HCT116 (cell line): ENCODE data around the gene FGF1. TPM values are rescaled to one million over a fixed set of nuclear protein-coding genes. Genes with fewer than 3 reads are reported as not detected.

ENCODE experiments used
- ATAC-seq: fragments of 200-7000 bp; cut with Tn5 transposase; 2 replicates; pipeline ENCODE4 v1.9.1; 2020; ENCODE audit warnings: mild to moderate bottlenecking, moderate library complexity
- BruUV-seq: library from RNA; stranded (reverse); fragments of 400-500 nt; replicated peaks from 2 replicates; lab custom pipeline; 2021; lab: Mats Ljungman, UMichigan
- CTCF ChIA-PET: fragments of 300-600 bp; sonication (Branson Sonifier 250); formaldehyde crosslinking; loops from one replicate; lab custom pipeline; 2021; ENCODE audit warnings: antibody characterized with exemption; lab: Charles Lee
- POLR2A ChIA-PET: fragments of 300-600, 350-600 bp; sonication (Branson Sonifier 250); formaldehyde crosslinking; loops from one replicate; lab custom pipeline; 2021; ENCODE audit warnings: antibody characterized with exemption; lab: Charles Lee
- RAD21 ChIA-PET, 2 experiments: fragments of 300-600 bp; sonication (Branson Sonifier 250); formaldehyde crosslinking; loops; one replicate each; lab custom pipeline; 2023; ENCODE audit warnings: low total read pairs in 2 of 2; ENCODE audit not compliant: uncharacterized antibody in 2 of 2, unreplicated experiment in 2 of 2, low non-redundant PET in 1 of 2; lab: Charles Lee
- DNase-seq: peaks from one replicate; pipeline ENCODE4 v3.0.0-alpha.2; 2010; ENCODE audit warnings: low read depth, low spot score
- H2AFZ ChIP-seq: fragments of 200-600 bp; shearing (Covaris generic), sonication (generic); 2 replicates; pipeline ENCODE4 v1.6.1; 2017; ENCODE audit warnings: low read depth, mixed run types, mixed read lengths, antibody characterized with exemption, low read length; ENCODE audit not compliant: poor library complexity, severe bottlenecking
- H3K27ac ChIP-seq: 2 replicates; pipeline ENCODE4 v1.5.1; 2012; ENCODE audit warnings: low read depth, low read length
- H3K27me3 ChIP-seq: fragments of 200-600 bp; sonication (generic); 2 replicates; pipeline ENCODE4 v1.6.1; 2016; ENCODE audit warnings: mixed run types, low read length, mixed read lengths; ENCODE audit not compliant: insufficient read depth
- H3K36me3 ChIP-seq, 2 experiments: fragments of 200-500 bp in 1 of 2; fragments of 200-600 bp in 1 of 2; sonication (Bioruptor generic) in 1 of 2; sonication (generic) in 1 of 2; 2 replicates each; pipeline versions ENCODE4 v1.5.1 to v1.6.1; 2014 to 2016; ENCODE audit warnings: low read length in 2 of 2, inconsistent platforms in 1 of 2, mixed read lengths in 1 of 2, mixed run types in 1 of 2; ENCODE audit not compliant: insufficient read depth in 2 of 2, control insufficient read depth in 1 of 2
- H3K4me1 ChIP-seq, 2 experiments: fragments of 200-600 bp in 1 of 2; sonication (generic) in 1 of 2; 2 replicates each; pipeline versions ENCODE4 v1.5.1 to v1.6.1; 2012 to 2017; ENCODE audit warnings: low read length in 2 of 2, inconsistent platforms in 1 of 2, mild to moderate bottlenecking in 1 of 2, mixed read lengths in 1 of 2, mixed run types in 1 of 2, moderate library complexity in 1 of 2; ENCODE audit not compliant: insufficient read depth in 2 of 2, control insufficient read depth in 1 of 2
- H3K4me2 ChIP-seq: fragments of 200-600 bp; sonication (generic); 2 replicates; pipeline ENCODE4 v1.6.1; 2017; ENCODE audit warnings: mixed run types, low read length, mixed read lengths
- H3K4me3 ChIP-seq, 2 experiments: fragments of 200-600 bp in 1 of 2; sonication (generic) in 1 of 2; replicated peaks in 1 of 2; 2 replicates each; pipeline ENCODE4 v1.5.1; 2011 to 2016; ENCODE audit warnings: low read length in 2 of 2, control low read depth in 1 of 2, low read depth in 1 of 2, mild to moderate bottlenecking in 1 of 2, mixed read lengths in 1 of 2, mixed run types in 1 of 2
- H3K79me2 ChIP-seq: fragments of 200-600 bp; sonication (generic); 2 replicates; pipeline ENCODE4 v1.6.1; 2017; ENCODE audit warnings: mild to moderate bottlenecking, mixed run types, low read length, moderate library complexity, mixed read lengths; ENCODE audit not compliant: insufficient read depth
- H3K9ac ChIP-seq: fragments of 200-600 bp; sonication (generic); 2 replicates; pipeline ENCODE4 v1.6.1; 2016; ENCODE audit warnings: low read length, mixed read lengths
- H3K9me2 ChIP-seq: fragments of 200-600 bp; sonication (generic), shearing (Covaris generic); 2 replicates; pipeline ENCODE4 v1.6.1; 2017; ENCODE audit warnings: mixed run types, mild to moderate bottlenecking, moderate library complexity; ENCODE audit not compliant: insufficient read depth
- H3K9me3 ChIP-seq, 2 experiments: fragments of 200-500 bp in 1 of 2; fragments of 200-600 bp in 1 of 2; sonication (Bioruptor generic) in 1 of 2; sonication (generic) in 1 of 2; 2 replicates each; pipeline ENCODE4 v1.6.1; 2014 to 2017; ENCODE audit warnings: low read length in 2 of 2, mixed read lengths in 2 of 2, inconsistent platforms in 1 of 2, low read depth in 1 of 2, mild to moderate bottlenecking in 1 of 2, mixed run types in 1 of 2, moderate library complexity in 1 of 2; ENCODE audit not compliant: control insufficient read depth in 1 of 2, insufficient read depth in 1 of 2
- H4K20me1 ChIP-seq: fragments of 200-600 bp; sonication (generic), shearing (Covaris generic); 2 replicates; pipeline ENCODE4 v1.6.1; 2017; ENCODE audit warnings: mixed run types, mild to moderate bottlenecking, moderate library complexity; ENCODE audit not compliant: insufficient read depth
- ATF3 ChIP-seq: IDR thresholded peaks from 2 replicates; pipeline ENCODE4 v1.6.1; 2012
- CBX3 ChIP-seq: IDR thresholded peaks from 2 replicates; pipeline ENCODE4 v1.6.1; 2012; ENCODE audit warnings: low read depth
- CEBPB ChIP-seq: IDR thresholded peaks from 2 replicates; pipeline ENCODE4 v1.6.1; 2012; ENCODE audit warnings: low read depth
- FOSL1 ChIP-seq: IDR thresholded peaks from 2 replicates; pipeline ENCODE4 v1.6.1; 2012; ENCODE audit warnings: low read depth
- POLR2A ChIP-seq: IDR thresholded peaks from 2 replicates; pipeline ENCODE4 v1.7.0; 2011; ENCODE audit warnings: borderline replicate concordance; ENCODE audit not compliant: insufficient read depth, insufficient read length; ENCODE audit errors: extremely low read depth
- RAD21 ChIP-seq: IDR thresholded peaks from 2 replicates; pipeline ENCODE4 v1.6.1; 2012; ENCODE audit warnings: low read depth, mild to moderate bottlenecking
- REST ChIP-seq: IDR thresholded peaks from 2 replicates; pipeline ENCODE4 v1.6.1; 2012; ENCODE audit warnings: low read depth
- SIN3A ChIP-seq: IDR thresholded peaks from 2 replicates; pipeline ENCODE4 v1.6.1; 2012; ENCODE audit warnings: low read depth
- SP1 ChIP-seq: IDR thresholded peaks from 2 replicates; pipeline ENCODE4 v1.6.1; 2012; ENCODE audit warnings: low read depth
- SRF ChIP-seq: IDR thresholded peaks from 2 replicates; pipeline ENCODE4 v1.6.1; 2012; ENCODE audit warnings: low read depth
- TCF7L2 ChIP-seq: IDR thresholded peaks from 2 replicates; pipeline ENCODE4 v1.7.0; 2011; ENCODE audit warnings: borderline replicate concordance, inconsistent platforms; ENCODE audit not compliant: insufficient read depth, insufficient read length; ENCODE audit errors: extremely low read depth
- YY1 ChIP-seq: IDR thresholded peaks from 2 replicates; pipeline ENCODE4 v1.6.1; 2011; ENCODE audit warnings: low read length, low read depth, moderate library complexity, mild to moderate bottlenecking; ENCODE audit not compliant: insufficient replicate concordance; ENCODE audit errors: extremely low read depth
- ZBTB33 ChIP-seq: IDR thresholded peaks from 2 replicates; pipeline ENCODE4 v1.6.1; 2011; ENCODE audit warnings: mild to moderate bottlenecking, low read length, moderate library complexity; ENCODE audit not compliant: insufficient replicate concordance; ENCODE audit errors: extremely low read depth
- ZFX ChIP-seq: fragments of 450-650 bp; IDR thresholded peaks from 2 replicates; pipeline ENCODE4 v1.6.1; 2017
- intact Hi-C: fragments of 100-400 bp; cut with micrococcal nuclease; formaldehyde crosslinking; loops from 2 replicates; pipeline ENCODE4 v1.10.0; 2022
- total RNA-seq: library from RNA; stranded (reverse); gene quantifications from one replicate; pipeline ENCODE4 v1.2.1, GENCODE V29; 2021; ENCODE audit not compliant: unreplicated experiment

The FGF1 gene
- total RNA-seq, 1 experiment from 2014 or later = not detected

- TF ChIP-seq ZBTB33 (no peak), ZFX (no peak), CEBPB (no peak)
These were observed 109.1 kb downstream of the FGF1 start (continued) for GRCh38 chr5:142576804-142577203.

- no peak overlapping the region for H3K27ac ChIP-seq
- CTCF ChIA-PET = interaction anchor here (2.0 kb wide), 1 partner anchor 11 kb away, joined by 7 read pairs; no protein-coding TSS in a partner anchor
- H4K20me1 ChIP-seq = no peaks in the 10 kb centered on the region
- H3K79me2 ChIP-seq = no peaks in the 10 kb centered on the region
- H3K4me3 ChIP-seq = no peak overlapping the region
- BruUV-seq = no TSS peak
- H3K9ac ChIP-seq = no peak overlapping the region
- H3K27me3 ChIP-seq = no peaks in the 10 kb centered on the region
- TF ChIP-seq YY1 (no peak), CEBPB (no peak), TCF7L2 (no peak), REST (no peak), RAD21 (no peak), FOSL1 (no peak), POLR2A (no peak), ATF3 (no peak), SRF (no peak), SIN3A (no peak), SP1 (no peak), CBX3 (no peak)
- H3K4me2 ChIP-seq = no peak overlapping the region
- POLR2A ChIA-PET = no interaction called here
- H3K9me3 ChIP-seq = no peaks in the 10 kb centered on the region; a peak in 1 of 4 replicates
- no peak for ATAC-seq
- intact Hi-C loops = no loop called here
- no peaks in the 10 kb centered on the region for H3K36me3 ChIP-seq
- DNase-seq = no peak
- H3K4me1 ChIP-seq = peaks cover 0 to 7% of the 10 kb centered on the region in 2 experiments; a peak in 1 of 4 replicates
- RAD21 ChIA-PET = no interaction called here
- no peak overlapping the region for H2AFZ ChIP-seq
- H3K9me2 ChIP-seq = no peaks in the 10 kb centered on the region
These were observed 109.6 kb downstream of the FGF1 start for GRCh38 chr5:142576303-142576702.
